Esophagus muscularis mucosa (tissue), 4 donors: ENCODE measurements around the gene TRMU.

Source experiments
- CTCF ChIP-seq, 3 experiments: fragments of 200-600 bp in 2 of 3; fragments of 450-650 bp in 1 of 3; sonication (generic) in 2 of 3; IDR thresholded peaks; one replicate each; pipeline ENCODE4 v1.5.1; 2017 to 2019; ENCODE audit warnings: antibody characterized with exemption in 3 of 3, mild to moderate bottlenecking in 2 of 3, moderate library complexity in 1 of 3
- EP300 ChIP-seq: sonication (generic); formaldehyde crosslinking; IDR thresholded peaks from one replicate; pipeline ENCODE4 v1.6.1; 2017; ENCODE audit warnings: antibody characterized with exemption
- POLR2A ChIP-seq: fragments of 450-650 bp; IDR thresholded peaks from one replicate; pipeline ENCODE4 v1.6.1; 2017; ENCODE audit warnings: antibody characterized with exemption, moderate library complexity, mild to moderate bottlenecking, low read depth

- TF ChIP-seq EP300 (no peak), POLR2A (no peak), CTCF (IDR thresholded peaks at IDR 0.05) (no peak)
Observed at GRCh38 chr22:46347646-46348045, 12.1 kb downstream of the TRMU start.
